ENCODE measurements around the gene PDE10A.

- TF ChIP-seq POLR2A (IDR thresholded peaks at IDR 0.05) (no peak), POLR2AphosphoS5 (IDR thresholded peaks at IDR 0.05) (no peak)
- TF ChIP-seq, protein P1, sequence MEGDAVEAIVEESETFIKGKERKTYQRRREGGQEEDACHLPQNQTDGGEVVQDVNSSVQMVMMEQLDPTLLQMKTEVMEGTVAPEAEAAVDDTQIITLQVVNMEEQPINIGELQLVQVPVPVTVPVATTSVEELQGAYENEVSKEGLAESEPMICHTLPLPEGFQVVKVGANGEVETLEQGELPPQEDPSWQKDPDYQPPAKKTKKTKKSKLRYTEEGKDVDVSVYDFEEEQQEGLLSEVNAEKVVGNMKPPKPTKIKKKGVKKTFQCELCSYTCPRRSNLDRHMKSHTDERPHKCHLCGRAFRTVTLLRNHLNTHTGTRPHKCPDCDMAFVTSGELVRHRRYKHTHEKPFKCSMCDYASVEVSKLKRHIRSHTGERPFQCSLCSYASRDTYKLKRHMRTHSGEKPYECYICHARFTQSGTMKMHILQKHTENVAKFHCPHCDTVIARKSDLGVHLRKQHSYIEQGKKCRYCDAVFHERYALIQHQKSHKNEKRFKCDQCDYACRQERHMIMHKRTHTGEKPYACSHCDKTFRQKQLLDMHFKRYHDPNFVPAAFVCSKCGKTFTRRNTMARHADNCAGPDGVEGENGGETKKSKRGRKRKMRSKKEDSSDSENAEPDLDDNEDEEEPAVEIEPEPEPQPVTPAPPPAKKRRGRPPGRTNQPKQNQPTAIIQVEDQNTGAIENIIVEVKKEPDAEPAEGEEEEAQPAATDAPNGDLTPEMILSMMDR (IDR thresholded peaks at IDR 0.05): no peak
Observed at GRCh38 chr6:165644586-165645266, 18.3 kb downstream of the PDE10A start.

All from suprapubic skin (tissue), 4 donors.